GM13976 (cell line): Measurements from ENCODE around the gene FGF4.

ENCODE experiments used
- DNase-seq: peaks from one replicate; pipeline ENCODE4 v3.0.0; 2012; ENCODE audit warnings: low spot score
- in situ Hi-C: fragments of 300-500 bp; cut with MboI; formaldehyde crosslinking; loops from one replicate; pipeline ENCODE4 v1.12.0; 2022; ENCODE audit warnings: low sequenced_read_pairs, mixed read lengths, inconsistent platforms; ENCODE audit not compliant: unreplicated experiment
- TF ChIP-seq, protein P1 (sequence below): IDR thresholded peaks from 2 replicates; pipeline ENCODE4 v1.5.1; 2012; ENCODE audit warnings: borderline replicate concordance, mild to moderate bottlenecking; ENCODE audit not compliant: insufficient read depth; ENCODE audit errors: extremely low read depth, missing control alignments, control extremely low read depth

Gene FGF4

DNA sequence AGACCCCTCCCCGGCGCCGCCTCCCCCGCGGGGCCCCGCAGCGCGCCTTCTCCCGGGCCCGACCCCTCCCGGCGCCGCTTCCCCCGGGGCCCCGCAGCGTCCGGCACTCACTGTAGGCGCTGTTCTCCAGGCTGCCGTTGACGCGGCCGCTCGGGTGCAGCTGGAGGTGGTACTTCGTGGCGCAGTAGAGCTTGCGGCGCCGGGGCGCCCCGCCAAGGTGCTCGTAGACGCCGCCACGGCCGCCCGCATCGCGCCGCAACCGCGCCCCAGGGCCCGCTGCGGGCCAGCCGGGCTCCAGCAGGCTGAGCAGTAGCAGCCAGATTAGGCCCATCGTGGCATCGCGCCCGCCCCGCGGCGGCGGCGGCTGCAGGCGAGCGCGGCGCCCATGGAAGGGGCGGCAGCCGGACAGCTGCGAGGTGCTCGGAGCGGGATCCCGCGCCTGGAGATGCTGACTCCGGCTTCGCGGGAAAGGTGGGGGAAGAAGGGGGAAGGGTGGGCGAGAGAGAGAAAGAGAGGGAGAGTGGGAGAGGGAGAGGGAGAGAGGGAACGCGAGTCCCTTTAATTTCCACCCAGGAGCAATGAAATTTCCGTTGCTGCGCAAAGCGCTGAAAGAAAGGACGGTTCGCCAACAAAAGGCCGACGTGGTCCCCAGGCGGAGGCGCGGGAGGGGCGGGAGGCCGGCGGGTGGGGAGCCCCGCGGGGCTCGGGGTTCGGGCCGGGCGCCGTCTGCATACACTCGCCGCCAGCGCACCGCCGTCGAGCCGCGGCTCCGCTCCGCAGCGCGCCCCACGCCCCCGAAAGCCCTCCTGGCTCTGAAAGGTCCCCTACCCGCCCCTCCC lies 43.7 kb upstream of the FGF4 start, which contains the start of gene FGF3:
Gene FGF3 (minus strand): TSS at position 814 of the 839 bp plus-strand sequence. CDS start 483 bp downstream, at position 331.
- TF ChIP-seq, protein P1, sequence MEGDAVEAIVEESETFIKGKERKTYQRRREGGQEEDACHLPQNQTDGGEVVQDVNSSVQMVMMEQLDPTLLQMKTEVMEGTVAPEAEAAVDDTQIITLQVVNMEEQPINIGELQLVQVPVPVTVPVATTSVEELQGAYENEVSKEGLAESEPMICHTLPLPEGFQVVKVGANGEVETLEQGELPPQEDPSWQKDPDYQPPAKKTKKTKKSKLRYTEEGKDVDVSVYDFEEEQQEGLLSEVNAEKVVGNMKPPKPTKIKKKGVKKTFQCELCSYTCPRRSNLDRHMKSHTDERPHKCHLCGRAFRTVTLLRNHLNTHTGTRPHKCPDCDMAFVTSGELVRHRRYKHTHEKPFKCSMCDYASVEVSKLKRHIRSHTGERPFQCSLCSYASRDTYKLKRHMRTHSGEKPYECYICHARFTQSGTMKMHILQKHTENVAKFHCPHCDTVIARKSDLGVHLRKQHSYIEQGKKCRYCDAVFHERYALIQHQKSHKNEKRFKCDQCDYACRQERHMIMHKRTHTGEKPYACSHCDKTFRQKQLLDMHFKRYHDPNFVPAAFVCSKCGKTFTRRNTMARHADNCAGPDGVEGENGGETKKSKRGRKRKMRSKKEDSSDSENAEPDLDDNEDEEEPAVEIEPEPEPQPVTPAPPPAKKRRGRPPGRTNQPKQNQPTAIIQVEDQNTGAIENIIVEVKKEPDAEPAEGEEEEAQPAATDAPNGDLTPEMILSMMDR: no peak
- no peak for DNase-seq
- in situ Hi-C loops: no loop called here

GRCh38 chr11:69818231-69818602 lies 43.1 kb upstream of the FGF4 start:
- TF ChIP-seq, protein P1: no peak
- DNase-seq: no peak
- in situ Hi-C loops: no loop called here

GRCh38 chr11:69817265-69818230 lies 42.4 kb upstream of the FGF4 start:
- in situ Hi-C loops: no loop called here
- TF ChIP-seq, protein P1: no peak
- no peak for DNase-seq

DNA sequence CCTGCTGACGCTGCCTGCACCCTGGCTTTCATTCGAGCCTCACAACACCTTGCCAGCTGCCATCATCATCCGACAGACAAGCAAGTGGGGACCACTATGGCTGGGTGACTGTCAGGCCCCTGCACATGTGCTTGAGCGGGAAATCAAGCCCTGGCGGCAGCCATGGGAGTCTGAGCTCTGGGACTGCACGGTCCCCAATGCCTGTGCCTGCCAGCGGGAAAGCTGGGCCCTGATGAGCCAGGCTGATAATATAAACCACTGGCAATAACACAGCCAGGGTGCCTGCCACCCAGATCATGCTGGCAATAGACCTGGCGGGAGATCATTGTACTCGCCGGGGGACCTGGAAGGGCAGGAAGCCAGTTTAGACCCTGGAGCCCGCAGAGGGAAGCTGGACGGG lies 41.5 kb upstream of the FGF4 start:
- TF ChIP-seq, protein P1: no peak
- in situ Hi-C loops: no loop called here
- no peak for DNase-seq

- in situ Hi-C loops: no loop called here
- DNase-seq: no peak
- TF ChIP-seq, protein P1: no peak
These were observed 40.8 kb upstream of the FGF4 start for GRCh38 chr11:69815973-69816372.

GRCh38 chr11:69814902-69815301 lies 39.8 kb upstream of the FGF4 start:
- in situ Hi-C loops: no loop called here
- no peak for DNase-seq
- TF ChIP-seq, protein P1: no peak
